GM18520 (cell line): Measurements from ENCODE around the gene CDH15.

Source experiments
- ATAC-seq: cut with Tn5 transposase; IDR thresholded peaks from one replicate; pipeline ENCODE4 v1.9.1; 2021; ENCODE audit not compliant: unreplicated experiment

The CDH15 gene

GRCh38 chr16:89140401-89140800 is 31.1 kb upstream of the CDH15 start:
- no peak for ATAC-seq

DNA sequence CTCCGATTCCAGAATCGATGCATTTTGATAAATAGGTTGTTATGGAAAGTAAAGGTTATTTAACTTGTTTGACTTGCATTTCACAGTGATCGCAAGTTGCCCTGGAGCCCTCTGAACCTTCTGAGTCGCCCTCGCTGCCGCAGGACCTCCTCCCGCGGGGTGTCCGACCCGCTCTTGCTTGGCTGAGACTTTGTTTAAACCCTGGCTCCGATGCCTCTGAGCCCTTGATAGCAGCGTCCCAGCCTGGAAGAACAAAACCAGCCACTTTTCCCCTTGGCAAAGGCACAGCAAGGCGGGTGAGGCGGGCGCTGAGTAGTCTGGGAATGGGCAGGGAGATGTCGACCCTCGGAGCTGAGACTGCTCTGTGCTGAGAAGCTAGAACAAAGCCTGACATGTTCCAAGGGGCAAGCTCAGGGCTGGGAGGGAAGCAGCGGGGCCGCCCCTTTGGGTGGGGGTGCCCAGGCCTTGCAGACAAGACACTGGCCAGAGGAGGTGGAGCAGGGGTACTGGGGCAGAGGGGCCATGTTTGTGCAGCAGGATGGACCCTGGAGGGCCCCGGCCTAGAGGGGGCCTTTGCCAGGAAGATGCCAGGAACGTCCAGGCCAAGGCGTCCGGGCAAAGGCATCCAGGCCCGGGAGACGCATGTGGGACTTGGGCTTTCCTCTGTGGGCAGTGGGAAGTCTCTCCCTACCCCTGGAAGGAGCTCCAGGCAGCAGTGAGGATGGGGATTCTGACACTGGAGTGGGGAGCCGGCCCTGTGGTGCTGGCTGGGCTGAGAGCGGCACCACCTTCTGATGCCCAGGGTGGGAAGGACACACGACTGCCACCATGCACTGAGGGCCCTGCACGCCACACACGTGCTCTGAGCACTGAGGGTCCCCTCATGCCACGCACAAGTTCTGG is 30.3 kb upstream of the CDH15 start:
- ATAC-seq = no peak

DNA sequence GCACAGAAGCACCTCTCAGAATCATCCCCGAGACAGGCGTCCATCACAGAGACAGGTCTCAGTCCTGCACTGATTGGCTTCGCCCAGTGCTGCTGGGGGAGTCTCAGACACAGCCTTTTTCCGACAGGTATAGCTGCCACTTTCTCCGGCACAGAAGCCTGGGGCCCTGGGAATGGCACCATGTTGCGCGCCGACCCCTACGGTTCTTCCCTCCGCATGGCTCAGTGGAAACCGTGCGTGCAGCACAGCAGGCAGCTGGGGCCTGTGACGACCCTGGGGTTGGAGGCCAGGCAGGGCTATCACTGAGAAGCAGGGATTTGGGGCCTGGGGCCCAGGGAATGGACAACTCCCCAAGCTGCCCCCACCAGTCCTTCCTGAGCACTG is 29.7 kb upstream of the CDH15 start:
- no peak for ATAC-seq

DNA sequence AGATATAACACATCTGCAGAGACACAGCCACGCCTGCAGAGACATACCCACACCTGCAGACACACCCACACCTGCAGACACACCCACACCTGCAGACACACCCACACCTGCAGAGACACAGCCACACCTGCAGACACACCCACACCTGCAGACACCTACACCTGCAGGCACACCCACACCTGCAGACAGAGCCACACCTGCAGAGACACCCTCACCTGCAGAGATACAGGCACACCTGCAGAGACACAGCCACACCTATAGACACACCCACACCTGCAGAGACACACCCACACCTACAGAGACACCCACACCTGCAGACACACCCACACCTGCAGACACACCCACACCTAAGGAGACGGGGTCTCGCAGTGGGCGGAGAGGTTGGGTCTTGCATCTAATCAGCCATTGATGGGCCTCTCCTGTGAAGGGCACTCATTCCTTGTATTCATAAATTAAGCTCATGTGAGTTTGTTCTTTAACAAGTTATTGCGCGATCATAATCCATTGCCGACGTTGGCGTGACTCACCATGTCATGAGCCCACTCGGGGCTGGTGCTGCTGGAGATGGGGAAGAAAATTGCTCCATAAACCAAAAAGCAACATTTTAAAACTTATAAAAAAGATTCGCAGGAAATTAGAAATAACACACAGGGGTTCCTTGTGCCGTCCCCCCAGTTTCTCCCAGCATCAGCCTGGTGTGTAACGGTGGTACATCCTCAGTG is 28.9 kb upstream of the CDH15 start:
- no peak for ATAC-seq

GRCh38 chr16:89143201-89143741 is 28.3 kb upstream of the CDH15 start:
- no peak for ATAC-seq

- no peak for ATAC-seq
These were observed 27.5 kb upstream of the CDH15 start for GRCh38 chr16:89143911-89144675.

DNA sequence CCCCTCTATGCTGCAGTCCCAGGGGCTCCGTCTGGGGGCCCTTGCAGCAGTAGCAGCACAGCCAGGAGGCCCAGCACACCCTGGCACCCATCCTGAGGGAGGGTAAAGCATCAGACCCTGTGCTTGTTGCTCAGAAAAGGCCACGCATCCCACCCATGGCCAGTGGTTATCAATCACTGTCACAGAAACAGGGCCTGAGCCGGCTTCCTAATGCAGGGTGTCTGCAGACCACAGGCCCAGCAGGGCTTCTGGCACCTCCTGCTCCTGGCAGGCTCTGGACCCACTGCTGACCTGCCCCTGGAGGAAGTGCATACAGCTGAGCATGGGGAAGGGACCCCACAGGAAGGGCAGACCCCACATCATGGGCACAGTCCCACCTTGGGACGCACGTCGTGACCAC is 26.9 kb upstream of the CDH15 start:
- no peak for ATAC-seq

DNA sequence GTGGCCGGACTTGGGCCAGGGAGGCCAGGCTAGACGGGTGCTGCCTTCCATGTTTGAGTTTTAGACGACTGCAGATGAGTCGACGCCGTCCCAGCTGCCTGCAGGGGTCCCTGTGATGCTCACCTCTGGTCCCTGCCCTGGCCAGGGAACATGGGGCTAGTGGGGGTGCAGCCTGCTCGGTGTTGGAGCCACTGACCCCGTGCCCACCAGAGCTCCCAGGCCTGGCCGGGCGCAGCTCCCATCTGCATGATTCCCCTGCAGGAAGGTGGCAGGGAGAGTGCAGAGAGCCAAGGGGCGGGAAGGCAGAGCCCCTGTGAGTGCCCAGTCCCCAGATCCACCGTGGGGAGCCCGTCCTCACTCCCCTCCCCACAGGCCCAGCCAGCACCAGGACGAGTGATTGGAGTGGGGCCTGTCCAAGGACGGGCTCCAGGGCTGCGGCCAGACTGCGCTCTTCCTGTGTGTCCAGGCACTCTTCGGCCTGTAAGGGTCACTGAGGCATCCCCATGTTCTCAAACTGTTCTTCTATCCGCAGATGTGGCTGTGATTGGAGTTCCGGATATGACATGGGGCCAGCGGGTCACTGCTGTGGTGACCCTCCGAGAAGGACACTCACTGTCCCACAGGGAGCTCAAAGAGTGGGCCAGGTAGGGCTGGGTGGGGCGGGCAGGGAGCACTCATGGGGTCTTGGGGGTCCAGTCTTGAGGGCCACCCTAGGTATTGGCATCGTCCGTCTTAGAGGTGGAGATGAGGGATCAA is 26.0 kb upstream of the CDH15 start:
- no peak for ATAC-seq

DNA sequence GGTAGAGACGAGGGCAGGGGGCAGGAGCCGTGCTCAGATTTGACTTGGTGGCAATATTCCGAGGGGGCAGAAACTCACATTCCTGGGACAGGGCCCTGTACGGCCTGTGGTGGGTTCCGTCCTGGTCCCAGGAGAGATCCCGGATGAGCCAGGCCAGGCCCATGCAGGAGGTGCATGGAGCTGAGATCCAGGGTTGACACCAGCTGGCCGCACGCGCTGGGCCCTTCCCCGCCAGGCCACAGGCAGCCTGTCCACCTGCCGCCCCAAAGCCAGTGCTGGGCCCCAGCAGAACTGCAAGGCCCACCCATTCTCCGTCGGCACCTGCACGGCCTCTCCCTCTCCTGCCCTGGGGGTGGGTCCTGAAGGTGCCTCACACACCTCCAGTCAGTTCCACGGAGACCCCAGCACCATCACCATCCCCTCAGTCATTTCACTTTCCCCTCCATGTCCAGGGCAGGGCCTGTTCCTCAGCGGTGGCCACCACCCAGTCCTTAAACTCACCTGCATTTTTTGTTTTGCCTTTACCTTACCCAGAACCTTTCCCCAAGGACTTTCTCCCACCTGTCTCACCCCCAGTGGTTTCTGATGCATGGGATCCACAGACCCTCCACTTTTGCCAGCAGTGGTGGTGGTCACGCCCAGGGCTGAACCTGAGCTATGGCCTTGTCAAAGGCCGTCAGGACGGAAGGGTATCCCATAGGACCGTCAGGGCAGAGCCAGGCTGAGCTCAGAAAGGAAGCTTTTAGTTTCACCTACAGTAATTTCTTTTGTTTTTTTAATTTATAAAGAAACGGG is 25.1 kb upstream of the CDH15 start:
- no peak for ATAC-seq

DNA sequence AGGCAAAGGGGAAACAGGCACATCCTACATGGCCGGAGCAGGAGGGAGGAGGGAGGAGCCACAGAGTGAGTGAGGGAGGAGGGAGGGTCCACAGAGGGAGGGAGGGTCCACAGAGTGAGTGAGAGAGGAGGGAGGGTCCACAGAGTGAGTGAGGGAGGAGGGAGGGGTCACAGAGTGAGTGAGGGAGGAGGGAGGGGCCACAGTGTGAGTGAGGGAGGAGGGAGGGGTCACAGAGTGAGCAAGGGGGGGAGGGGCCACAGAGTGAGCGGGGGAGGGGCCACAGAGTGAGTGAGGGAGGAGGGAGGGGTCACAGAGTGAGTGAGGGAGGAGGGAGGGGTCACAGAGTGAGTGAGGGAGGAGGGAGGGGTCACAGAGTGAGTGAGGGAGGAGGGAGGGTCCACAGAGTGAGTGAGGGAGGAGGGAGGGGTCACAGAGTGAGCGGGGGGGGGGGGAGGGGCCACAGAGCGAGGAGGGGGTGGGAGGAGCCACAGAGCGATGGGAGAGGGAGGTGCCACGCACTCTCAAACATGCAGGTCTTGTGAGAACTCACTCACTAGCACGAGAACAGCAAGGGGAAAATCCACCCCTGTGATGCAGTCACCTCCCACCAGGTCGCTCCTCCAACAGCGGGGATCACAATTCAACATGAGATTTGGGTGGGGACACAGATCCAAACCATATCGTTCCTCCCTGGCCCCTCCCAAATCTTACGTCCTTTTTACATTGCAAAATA is 24.3 kb upstream of the CDH15 start:
- ATAC-seq = no peak

GRCh38 chr16:89149386-89149785 is 22.2 kb upstream of the CDH15 start:
- ATAC-seq = no peak

DNA sequence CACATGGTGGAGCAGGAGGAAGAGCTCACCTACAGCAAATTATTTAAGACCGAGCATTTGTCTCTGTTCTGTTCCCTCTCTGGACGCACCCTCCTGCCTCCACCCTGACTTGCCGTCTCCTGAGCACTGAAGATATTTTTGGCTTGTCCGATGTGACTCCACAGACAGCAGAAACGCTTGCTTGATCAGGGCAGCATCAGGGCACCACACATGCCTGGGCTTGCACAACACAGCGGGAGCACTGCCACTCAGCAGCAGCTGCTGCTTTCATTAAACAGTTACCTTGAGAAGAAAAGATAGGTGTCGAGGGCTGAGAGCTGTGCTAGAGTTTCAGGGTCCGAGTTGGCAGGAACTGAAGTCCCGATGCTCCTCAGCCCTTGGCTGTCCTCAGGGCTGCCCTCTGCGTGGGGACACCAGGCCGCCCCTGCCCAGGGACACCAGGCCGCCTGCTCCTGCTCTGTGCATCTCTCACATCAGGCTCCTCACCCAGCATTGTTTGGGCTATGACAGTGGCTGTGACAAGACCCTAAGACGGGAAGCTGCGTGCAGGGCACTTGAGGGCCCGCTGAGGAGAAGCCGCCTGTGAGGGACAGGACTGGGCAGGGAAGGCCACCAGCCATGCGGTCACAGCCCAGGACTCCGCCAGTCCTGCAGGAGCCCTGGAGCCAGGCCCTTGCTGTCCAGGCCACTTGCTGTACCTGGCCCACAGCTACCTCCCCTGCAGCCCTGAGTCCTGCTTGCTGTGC is 21.3 kb upstream of the CDH15 start:
- ATAC-seq = no peak

DNA sequence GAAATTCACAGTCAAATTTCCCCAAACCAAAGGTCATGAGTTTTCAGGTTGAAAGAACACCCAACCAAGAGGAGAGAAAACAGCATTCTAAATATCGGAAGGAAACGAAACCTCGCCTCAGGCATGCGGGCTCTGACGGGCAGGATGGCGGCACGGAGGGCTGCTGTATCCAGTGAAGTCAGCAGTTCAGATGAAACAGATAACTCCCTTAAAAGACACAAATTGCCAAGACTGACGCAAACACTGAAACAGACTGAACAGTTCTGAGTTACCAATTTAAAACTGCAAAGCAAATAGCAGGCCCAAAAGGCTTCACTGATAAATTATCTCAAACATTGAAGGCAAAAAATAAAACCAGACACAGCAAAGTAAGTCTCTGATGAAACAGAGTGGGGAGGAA is 20.6 kb upstream of the CDH15 start:
- no peak for ATAC-seq

- ATAC-seq = no peak
These were observed 18.5 kb upstream of the CDH15 start for GRCh38 chr16:89152831-89153700.

DNA sequence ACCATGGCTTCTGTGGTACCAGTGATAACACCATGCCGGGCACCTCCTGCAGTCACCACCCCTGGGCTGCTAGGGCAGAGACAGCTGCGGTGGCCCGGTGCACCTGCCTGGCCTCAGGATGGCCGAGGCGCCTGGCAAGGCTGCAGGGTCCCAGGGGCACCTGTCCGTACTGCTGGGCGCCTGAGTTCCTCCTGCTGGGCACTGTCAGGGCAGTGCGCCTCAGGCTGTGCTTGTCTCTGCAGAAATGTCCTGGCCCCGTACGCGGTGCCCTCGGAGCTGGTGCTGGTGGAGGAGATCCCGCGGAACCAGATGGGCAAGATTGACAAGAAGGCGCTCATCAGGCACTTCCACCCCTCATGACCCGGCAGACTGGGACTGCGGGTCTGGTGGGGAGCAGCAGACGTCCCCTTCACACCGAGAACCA is 17.7 kb upstream of the CDH15 start:
- no peak for ATAC-seq

- no peak for ATAC-seq
These were observed 17.0 kb upstream of the CDH15 start for GRCh38 chr16:89154390-89155183.
